Lung (tissue), 12 donors: ENCODE results near the gene P2RX5. TPM values are rescaled to one million over a fixed set of nuclear protein-coding genes. Genes with fewer than 3 reads are reported as not detected.
A peak's percentile ranks its signal among the peaks of the same experiment; 100 is the strongest.

ENCODE experiments used
- ATAC-seq: fragments of 200-7000 bp; cut with Tn5 transposase; one replicate; pipeline ENCODE4 v1.9.1; 2020; ENCODE audit warnings: moderate number of reproducible peaks; ENCODE audit not compliant: insufficient read depth, low FRiP score
- DNase-seq, 3 donors: peaks; one replicate each; pipeline ENCODE4 v3.0.0-alpha.2; 2013 to 2017
- H3K27ac ChIP-seq, 2 donors: one replicate each; pipeline ENCODE4 v1.5.1; 2013; ENCODE audit warnings: mild to moderate bottlenecking in 2 of 2, moderate library complexity in 2 of 2, control low read depth in 1 of 2, inconsistent platforms in 1 of 2, low read depth in 1 of 2, low read length in 1 of 2
- H3K27me3 ChIP-seq, 3 donors: one replicate each; pipeline ENCODE4 v1.5.1; 2013; ENCODE audit warnings: low read length in 2 of 3; ENCODE audit not compliant: control insufficient read depth in 3 of 3, insufficient read depth in 3 of 3
- H3K36me3 ChIP-seq, 4 donors: one replicate each; pipeline ENCODE4 v1.5.1; 2013; ENCODE audit warnings: low read length in 4 of 4, mild to moderate bottlenecking in 1 of 4, moderate library complexity in 1 of 4; ENCODE audit not compliant: control insufficient read depth in 4 of 4, insufficient read depth in 4 of 4
- H3K4me1 ChIP-seq, 5 donors: one replicate each; pipeline ENCODE4 v1.5.1; 2013; ENCODE audit warnings: low read length in 5 of 5, mild to moderate bottlenecking in 2 of 5, moderate library complexity in 1 of 5; ENCODE audit not compliant: control insufficient read depth in 5 of 5, insufficient read depth in 5 of 5
- H3K4me3 ChIP-seq: one replicate; pipeline ENCODE4 v1.5.1; 2013; ENCODE audit warnings: mild to moderate bottlenecking, control low read depth, moderate library complexity
- H3K9ac ChIP-seq, 2 donors: one replicate each; pipeline ENCODE4 v1.5.1; 2013; ENCODE audit warnings: low read length in 2 of 2, control low read depth in 1 of 2; ENCODE audit not compliant: insufficient read depth in 1 of 2
- H3K9me3 ChIP-seq, 4 donors: one replicate each; pipeline ENCODE4 v1.5.1; 2013; ENCODE audit warnings: low read length in 3 of 4, mild to moderate bottlenecking in 1 of 4, moderate library complexity in 1 of 4; ENCODE audit not compliant: control insufficient read depth in 4 of 4, insufficient read depth in 3 of 4
- CTCF ChIP-seq: IDR thresholded peaks from 2 replicates; pipeline ENCODE4 v1.5.1; 2012; ENCODE audit warnings: mild to moderate bottlenecking; ENCODE audit errors: control extremely low read depth, extremely low read depth
- WGBS, 2 donors: extraction: QIAGEN DNeasy Blood & Tissue Kit; methylation state at CpG; one replicate each; pipeline ENCODE4 v1.1.7; 2013; 5-methylcytosine and 5-hydroxymethylcytosine counted together
- polyA plus RNA-seq, 2 donors: library from polyadenylated mRNA; stranded (reverse); fragments of 200-250 nt; gene quantifications; one replicate each; pipeline ENCODE4 v1.2.1, GENCODE V29; 2013
- total RNA-seq, 2 donors: library from RNA; depleted of rRNA in 1 of 2; stranded (reverse); fragments of >200 nt in 1 of 2; gene quantifications; one replicate each; pipeline ENCODE4 v1.2.1, GENCODE V29; 2014 to 2021
- donor health status: control.
- donor health status: control.
- donor health status: Bipolar disorder and iron deficiency.
- donor health status: healthy.
- donor health status: DM: yes; HTN: yes; CAD: no.

P2RX5 gene
- total and polyA plus RNA-seq, 4 donors: 1.3 to 4.7 (median 3.3) TPM

- ATAC-seq (no peak), DNase-seq (no peak)
- Histone ChIP-seq H3K4me1 (peaks cover 0 to 5% (median 0%) of the 10 kb centered on the region in 5 donors), H3K27ac (no peak overlapping the region), H3K9me3 (no peaks in the 10 kb centered on the region), H3K9ac (no peak overlapping the region), H3K27me3 (no peaks in the 10 kb centered on the region), H3K36me3 (peaks cover 0 to 35% (median 7%) of the 10 kb centered on the region in 4 donors), H3K4me3 (no peak overlapping the region)
- TF ChIP-seq CTCF: no peak
- 91 to 97% methylated on average over 4 of the region's 4 CpGs for WGBS, 2 donors
Measured at GRCh38 chr17:3643889-3644349, 52.0 kb downstream of the P2RX5 start.

- no peak for TF ChIP-seq CTCF
- ATAC-seq (no peak), DNase-seq (peak in 1 of 3 donors; percentile 29)
- peaks cover 0 to 22% (median 4%) of the 10 kb centered on the region in 4 donors for H3K36me3 ChIP-seq
- peak overlapping the region in 1 of 2 donors; percentile 54 for H3K27ac ChIP-seq
- H3K4me1 ChIP-seq: peaks cover 0 to 9% (median 0%) of the 10 kb centered on the region in 5 donors
- WGBS, 2 donors: 74% methylated on average over 19 of the region's 19 CpGs
- no peaks in the 10 kb centered on the region for H3K9me3 ChIP-seq
- no peak overlapping the region for H3K9ac ChIP-seq
- no peaks in the 10 kb centered on the region for H3K27me3 ChIP-seq
- no peak overlapping the region for H3K4me3 ChIP-seq
Measured at GRCh38 chr17:3641717-3642486, 54.1 kb downstream of the P2RX5 start.

GRCh38 chr17:3641014-3641413, 54.9 kb downstream of the P2RX5 start:
- ATAC-seq: no peak
- Histone ChIP-seq H3K4me3 (no peak overlapping the region), H3K27ac (peak overlapping the region in 1 of 2 donors; percentile 20), H3K4me1 (peaks cover 0 to 9% (median 0%) of the 10 kb centered on the region in 5 donors), H3K9ac (no peak overlapping the region), H3K36me3 (peaks cover 0 to 21% (median 4%) of the 10 kb centered on the region in 4 donors), H3K9me3 (no peaks in the 10 kb centered on the region), H3K27me3 (no peaks in the 10 kb centered on the region)
- no peak for DNase-seq
- 78 to 87% methylated on average over 3 of the region's 3 CpGs for WGBS, 2 donors
- TF ChIP-seq CTCF: no peak
